ENCODE measurements around the gene ZNF556. TPM values are rescaled to one million over a fixed set of nuclear protein-coding genes. Genes with fewer than 3 reads are reported as not detected.

The ZNF556 gene
- total and polyA plus RNA-seq, 10 of the 15 experiments (the other 5 are each of a cell fraction or from before 2014, with no cell fraction given): not detected

- no peak for TF ChIP-seq BCLAF1 (IDR thresholded peaks at IDR 0.05)
- TF ChIP-seq NFYB (IDR thresholded peaks at IDR 0.05; ENCODE audit: insufficient read depth, low read depth, low read length): peak; percentile 97
- TF ChIP-seq MTA3 (IDR thresholded peaks at IDR 0.05; ENCODE audit: borderline replicate concordance, low read length): no peak
- peak; percentile 79 for TF ChIP-seq NBN (IDR thresholded peaks at IDR 0.05)
- TF ChIP-seq YBX1 (IDR thresholded peaks at IDR 0.05): no peak
- TF ChIP-seq MAX (IDR thresholded peaks at IDR 0.05; ENCODE audit: low read depth, low read length): no peak
- TF ChIP-seq YY1 (IDR thresholded peaks at IDR 0.05; ENCODE audit: low read depth, low read length): peak; percentile 21
- no peak for TF ChIP-seq EZH2 (IDR thresholded peaks at IDR 0.05; ENCODE audit: borderline replicate concordance, control insufficient read depth, low read depth, low read length)
- no peak for TF ChIP-seq KDM1A (IDR thresholded peaks at IDR 0.05; ENCODE audit: borderline replicate concordance)
- TF ChIP-seq MYC (IDR thresholded peaks at IDR 0.05; ENCODE audit: insufficient read depth, insufficient read length, insufficient replicate concordance, low read length, severe bottlenecking): no peak
- TF ChIP-seq SUZ12 (IDR thresholded peaks at IDR 0.05; ENCODE audit: unreplicated experiment): no peak
- TF ChIP-seq, protein P1, sequence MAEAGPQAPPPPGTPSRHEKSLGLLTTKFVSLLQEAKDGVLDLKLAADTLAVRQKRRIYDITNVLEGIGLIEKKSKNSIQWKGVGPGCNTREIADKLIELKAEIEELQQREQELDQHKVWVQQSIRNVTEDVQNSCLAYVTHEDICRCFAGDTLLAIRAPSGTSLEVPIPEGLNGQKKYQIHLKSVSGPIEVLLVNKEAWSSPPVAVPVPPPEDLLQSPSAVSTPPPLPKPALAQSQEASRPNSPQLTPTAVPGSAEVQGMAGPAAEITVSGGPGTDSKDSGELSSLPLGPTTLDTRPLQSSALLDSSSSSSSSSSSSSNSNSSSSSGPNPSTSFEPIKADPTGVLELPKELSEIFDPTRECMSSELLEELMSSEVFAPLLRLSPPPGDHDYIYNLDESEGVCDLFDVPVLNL (IDR thresholded peaks at IDR 0.05; ENCODE audit: low read depth, low read length): no peak
- peak in 1 of 2 experiments; percentile 40; a peak in 1 of 4 replicates for TF ChIP-seq IKZF2 (IDR thresholded peaks at IDR 0.05)
- TF ChIP-seq, protein P2, sequence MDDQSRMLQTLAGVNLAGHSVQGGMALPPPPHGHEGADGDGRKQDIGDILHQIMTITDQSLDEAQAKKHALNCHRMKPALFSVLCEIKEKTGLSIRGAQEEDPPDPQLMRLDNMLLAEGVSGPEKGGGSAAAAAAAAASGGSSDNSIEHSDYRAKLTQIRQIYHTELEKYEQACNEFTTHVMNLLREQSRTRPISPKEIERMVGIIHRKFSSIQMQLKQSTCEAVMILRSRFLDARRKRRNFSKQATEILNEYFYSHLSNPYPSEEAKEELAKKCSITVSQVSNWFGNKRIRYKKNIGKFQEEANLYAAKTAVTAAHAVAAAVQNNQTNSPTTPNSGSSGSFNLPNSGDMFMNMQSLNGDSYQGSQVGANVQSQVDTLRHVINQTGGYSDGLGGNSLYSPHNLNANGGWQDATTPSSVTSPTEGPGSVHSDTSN (IDR thresholded peaks at IDR 0.05; ENCODE audit: insufficient replicate concordance, low read depth, low read length): peak; percentile 99
- TF ChIP-seq PKNOX1 (IDR thresholded peaks at IDR 0.05): peak; percentile 99
- TF ChIP-seq SREBF2 (IDR thresholded peaks at IDR 0.05; ENCODE audit: low read length): no peak
- no peak for TF ChIP-seq RBBP5 (conservative IDR thresholded peaks at IDR 0.05)
- no peak for TF ChIP-seq ZNF217 (IDR thresholded peaks at IDR 0.05)
- no peak; a peak in 1 of 4 replicates for TF ChIP-seq BHLHE40 (IDR thresholded peaks at IDR 0.05; ENCODE audit: borderline replicate concordance in 1 of 2, low read depth in 2 of 2, low read length in 1 of 2)
- TF ChIP-seq GATAD2B (conservative IDR thresholded peaks at IDR 0.05; ENCODE audit: low read depth): peak; percentile 89
- no peak for TF ChIP-seq MYB (IDR thresholded peaks at IDR 0.05; ENCODE audit: borderline replicate concordance, low read depth, low read length)
- TF ChIP-seq PAX8 (IDR thresholded peaks at IDR 0.05): no peak
- no peak for TF ChIP-seq SIN3A (IDR thresholded peaks at IDR 0.05; ENCODE audit: low read depth, low read length)
These were observed 26.0 kb upstream of the ZNF556 start, which contains the start of gene ZNF555 (continued) for GRCh38 chr19:2840794-2841791.

Data from GM12878 (cell line).